NCI-H2196 treated with DMSO at 0.1 percent for 48 hours (cell line): Measurements from ENCODE around the gene ZNF324B.
"Not testable (repeated sequence)": the region's sequence is repeated elsewhere in the genome, so short reads cannot be mapped to it uniquely, and the experiment has no call there.

Experiments
- DNase-seq: peaks from one replicate; lab custom pipeline; 2025; ENCODE audit not compliant: unreplicated experiment; lab: John Stamatoyannopoulos, UW

The ZNF324B gene

DNA sequence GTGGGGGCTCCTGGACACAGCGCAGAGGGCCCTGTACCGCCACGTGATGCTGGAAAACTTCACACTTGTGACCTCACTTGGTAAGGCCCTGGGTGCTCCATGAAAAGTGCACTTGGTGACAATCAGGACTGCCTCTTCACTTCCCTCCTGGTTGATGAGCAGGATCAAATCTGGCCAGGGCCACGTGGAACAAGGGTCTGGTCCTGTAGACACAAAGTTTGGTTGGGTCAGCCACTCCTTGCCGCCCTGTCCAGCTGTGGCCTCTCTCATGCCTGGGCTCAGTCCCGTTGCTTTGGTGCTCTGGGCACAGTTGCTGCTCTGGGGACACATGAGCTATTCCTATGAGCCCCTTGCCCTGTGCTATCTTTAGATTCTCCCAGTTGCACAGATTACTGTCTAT, 2.3 kb downstream of the ZNF324B start:
- DNase-seq: no peak

DNA sequence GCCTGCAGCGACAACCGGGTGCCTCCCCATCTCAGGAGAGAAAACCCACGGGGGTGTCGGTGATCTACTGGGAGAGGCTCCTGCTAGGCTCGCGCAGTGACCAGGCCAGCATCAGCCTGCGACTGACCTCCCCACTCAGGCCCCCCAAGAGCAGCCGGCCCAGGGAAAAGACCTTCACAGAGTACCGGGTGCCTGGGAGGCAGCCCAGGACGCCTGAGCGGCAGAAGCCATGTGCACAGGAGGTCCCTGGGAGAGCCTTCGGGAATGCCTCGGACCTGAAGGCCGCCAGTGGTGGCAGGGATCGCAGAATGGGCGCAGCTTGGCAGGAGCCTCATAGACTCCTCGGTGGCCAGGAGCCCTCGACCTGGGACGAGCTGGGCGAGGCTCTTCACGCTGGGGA, 3.9 kb downstream of the ZNF324B start:
- no peak for DNase-seq

DNA sequence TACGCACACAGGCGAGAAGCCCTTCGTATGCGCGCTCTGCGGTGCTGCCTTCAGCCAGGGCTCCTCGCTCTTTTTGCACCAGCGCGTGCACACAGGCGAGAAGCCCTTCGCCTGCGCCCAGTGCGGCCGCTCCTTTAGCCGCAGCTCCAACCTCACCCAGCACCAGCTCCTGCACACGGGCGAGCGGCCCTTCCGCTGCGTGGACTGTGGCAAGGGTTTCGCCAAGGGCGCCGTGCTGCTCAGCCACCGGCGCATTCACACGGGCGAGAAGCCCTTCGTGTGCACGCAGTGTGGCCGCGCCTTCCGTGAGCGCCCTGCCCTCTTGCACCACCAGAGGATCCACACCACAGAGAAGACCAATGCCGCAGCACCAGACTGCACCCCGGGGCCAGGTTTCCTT, 4.7 kb downstream of the ZNF324B start:
- no peak for DNase-seq

DNA sequence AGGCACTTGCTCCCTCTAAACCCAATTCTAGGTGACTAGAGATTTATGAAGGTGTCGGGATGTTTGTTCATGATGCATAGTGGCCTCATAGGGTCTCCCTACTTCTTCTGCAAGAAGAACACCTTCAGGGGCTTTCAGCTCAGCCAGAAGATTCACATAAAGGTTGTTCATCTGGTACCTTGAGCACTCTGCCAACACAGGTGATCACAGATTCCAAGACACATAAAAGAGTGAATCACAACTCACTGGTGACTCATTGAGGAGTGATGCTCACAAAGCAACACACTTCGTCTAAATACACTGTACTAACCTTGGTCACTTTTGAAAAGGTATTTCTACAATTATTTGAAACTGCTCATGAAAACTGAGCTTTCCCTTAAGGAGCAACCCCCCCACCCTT, 8.6 kb downstream of the ZNF324B start:
- DNase-seq: no peak

DNA sequence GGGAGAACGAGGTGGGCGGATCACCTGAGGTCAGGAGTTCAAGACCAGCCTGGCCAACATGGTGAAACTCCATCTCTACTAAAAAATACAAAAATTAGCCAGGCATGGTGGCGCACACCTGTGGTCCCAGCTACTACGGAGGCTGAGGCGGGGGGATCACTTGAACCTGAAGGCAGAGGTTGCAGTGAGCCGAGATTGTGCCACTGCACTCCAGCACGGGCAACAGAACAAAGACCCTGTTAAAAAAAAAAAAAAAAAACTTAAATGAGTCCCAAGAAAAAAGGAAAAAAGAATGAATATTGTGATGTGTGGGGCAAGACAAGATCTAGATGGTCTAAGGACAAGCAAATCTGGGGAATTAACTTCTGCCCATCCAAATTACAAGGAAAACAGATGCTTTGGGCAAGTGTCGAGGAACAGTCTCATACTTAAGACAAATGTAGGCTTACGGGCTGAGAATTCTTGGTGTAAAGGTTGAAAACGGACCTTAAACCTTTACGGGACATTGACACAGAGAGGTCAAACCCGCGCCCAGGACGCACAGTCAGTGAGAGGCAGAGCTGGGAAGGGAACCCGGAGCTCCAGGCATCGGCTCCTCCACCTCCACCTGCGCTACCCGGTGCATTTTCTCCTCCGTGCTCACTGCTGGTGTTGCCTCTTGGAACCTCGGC, 14.8 kb downstream of the ZNF324B start:
- no peak for DNase-seq

DNA sequence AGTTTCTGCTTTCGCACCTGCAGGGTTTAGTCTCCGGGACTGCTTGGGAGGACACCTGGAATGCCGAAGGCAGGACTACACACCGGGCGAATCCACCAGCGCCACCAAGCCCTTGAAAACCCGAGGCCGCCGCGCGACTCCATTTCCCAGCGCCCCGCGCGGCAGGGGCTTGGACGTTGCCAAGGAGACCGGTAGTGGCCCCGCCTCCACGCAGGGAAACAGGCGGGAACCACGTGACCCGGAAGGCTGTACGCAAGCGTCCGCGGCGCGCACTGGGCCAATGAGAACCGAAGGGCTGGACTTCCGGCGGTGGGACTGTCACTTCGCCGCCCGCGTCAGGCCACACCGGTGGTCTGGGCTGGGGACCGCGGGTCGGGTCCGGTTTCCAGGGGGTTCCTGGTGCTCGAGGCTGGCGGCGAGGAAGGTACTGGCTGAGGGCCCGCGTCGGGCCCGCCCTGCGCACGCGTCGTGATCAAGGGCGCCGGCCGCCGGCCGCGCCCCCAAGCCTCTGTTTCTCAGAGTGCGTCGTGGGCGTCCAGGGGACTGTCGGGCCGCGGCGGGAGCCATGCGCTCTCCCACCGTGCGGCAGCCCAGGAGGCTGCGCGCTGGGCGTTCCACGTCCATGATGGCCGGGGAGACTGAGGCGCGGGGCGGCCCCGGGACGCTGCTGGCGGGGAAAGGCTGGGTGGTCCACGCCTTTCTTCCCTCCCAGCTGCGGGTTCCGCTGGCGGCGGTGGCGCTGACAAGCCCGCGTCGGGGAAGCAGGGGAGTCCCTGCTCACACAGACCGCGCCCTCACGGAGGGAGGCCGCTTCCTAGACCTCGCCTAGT, 15.6 kb downstream of the ZNF324B start, which contains the start of gene ZNF324:
TSS of gene ZNF324 (plus strand) at position 321 of the 830 bp plus-strand sequence. CDS start 2,106 bp downstream, outside the sequence.
- DNase-seq: peak; percentile 92

DNA sequence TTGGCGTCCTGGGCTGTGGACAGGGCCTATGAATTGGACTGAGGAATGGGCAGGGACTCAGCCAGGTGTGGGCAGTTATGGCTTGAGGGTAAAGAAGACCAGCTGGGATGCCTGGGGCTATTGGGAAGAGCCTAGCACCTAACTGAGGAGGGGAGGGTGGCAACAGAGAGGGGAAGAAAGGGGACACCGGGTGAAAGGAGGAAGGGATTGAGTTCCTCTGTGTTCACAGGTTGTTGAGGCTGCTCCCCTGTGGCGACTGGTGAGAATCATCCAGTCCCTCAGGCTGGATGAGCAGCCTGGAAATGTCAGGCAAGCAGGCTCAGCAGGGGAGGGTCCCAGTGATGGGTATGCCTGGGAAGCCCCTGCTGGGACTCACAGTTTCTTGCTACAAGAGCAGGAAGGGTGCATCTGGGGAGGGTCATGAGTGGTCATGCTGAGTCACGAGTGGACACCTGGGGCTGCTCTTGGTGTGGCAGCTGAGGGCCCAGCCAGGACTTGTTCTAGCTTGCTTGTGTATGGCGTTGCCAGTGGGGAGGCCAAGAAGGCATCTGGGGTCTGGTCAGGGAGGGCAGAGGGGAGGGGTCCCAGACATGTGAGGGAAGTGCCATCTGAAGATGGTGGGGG, 16.9 kb downstream of the ZNF324B start:
- no peak for DNase-seq

DNA sequence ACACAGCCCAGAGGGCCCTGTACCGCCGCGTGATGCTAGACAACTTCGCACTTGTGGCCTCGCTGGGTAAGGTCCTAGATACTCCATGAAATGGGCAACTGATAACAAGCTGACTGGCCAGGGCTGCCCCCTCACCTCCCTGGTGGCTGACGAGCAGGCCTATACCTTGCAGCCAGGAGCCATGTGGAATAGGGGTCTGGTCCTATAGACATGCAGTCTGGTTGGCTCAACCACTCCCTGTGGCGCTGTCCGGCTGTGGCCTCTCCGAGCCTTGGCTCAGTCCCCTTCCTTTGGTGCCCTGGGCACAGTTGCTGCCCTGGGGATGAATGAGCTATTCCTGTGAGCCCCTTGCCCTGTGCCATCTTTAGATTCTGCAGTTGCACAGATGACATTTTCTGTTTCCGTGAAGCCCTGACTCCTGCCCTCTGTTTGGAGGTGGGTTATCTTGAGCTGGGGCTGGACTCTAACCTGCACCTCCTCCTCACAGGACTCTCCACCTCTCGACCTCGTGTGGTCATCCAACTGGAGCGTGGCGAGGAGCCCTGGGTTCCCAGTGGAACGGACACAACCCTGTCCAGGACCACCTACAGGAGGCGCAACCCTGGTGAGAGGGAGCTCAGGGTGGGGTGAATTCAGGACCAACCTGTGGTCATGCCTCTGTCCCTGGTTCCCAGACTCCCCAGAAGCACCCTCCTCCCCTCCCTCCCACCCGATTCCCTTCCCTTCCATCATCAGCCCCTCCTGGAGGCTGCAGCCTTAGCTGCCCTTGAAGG, 18.0 kb downstream of the ZNF324B start:
- DNase-seq: no peak

DNA sequence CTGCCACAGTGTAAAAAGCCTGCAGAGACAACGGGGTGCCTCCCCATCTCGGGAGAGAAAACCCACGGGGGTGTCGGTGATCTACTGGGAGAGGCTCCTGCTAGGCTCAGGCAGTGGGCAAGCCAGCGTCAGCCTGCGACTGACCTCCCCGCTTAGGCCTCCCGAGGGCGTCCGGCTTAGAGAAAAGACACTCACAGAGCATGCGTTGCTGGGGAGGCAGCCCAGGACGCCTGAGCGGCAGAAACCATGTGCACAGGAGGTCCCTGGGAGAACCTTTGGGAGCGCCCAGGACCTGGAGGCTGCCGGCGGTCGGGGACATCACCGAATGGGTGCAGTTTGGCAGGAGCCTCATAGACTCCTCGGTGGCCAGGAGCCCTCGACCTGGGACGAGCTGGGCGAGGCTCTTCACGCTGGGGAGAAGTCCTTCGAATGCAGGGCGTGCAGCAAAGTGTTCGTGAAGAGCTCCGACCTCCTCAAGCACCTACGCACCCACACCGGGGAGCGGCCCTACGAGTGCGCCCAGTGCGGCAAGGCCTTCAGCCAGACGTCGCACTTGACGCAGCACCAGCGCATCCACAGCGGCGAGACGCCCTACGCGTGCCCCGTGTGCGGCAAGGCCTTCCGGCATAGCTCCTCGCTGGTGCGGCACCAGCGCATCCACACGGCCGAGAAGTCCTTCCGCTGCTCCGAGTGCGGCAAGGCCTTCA, 19.6 kb downstream of the ZNF324B start:
- DNase-seq: not testable (repeated sequence)

DNA sequence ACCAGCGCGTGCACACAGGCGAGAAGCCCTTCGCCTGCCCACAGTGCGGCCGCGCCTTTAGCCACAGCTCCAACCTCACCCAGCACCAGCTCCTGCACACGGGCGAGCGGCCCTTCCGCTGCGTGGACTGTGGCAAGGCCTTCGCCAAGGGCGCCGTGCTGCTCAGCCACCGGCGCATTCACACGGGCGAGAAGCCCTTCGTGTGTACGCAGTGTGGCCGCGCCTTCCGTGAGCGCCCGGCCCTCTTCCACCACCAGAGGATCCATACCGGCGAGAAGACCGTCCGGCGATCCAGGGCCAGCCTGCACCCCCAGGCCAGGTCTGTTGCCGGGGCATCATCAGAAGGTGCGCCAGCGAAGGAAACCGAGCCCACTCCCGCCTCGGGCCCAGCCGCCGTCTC, 20.3 kb downstream of the ZNF324B start:
- DNase-seq: no peak

DNA sequence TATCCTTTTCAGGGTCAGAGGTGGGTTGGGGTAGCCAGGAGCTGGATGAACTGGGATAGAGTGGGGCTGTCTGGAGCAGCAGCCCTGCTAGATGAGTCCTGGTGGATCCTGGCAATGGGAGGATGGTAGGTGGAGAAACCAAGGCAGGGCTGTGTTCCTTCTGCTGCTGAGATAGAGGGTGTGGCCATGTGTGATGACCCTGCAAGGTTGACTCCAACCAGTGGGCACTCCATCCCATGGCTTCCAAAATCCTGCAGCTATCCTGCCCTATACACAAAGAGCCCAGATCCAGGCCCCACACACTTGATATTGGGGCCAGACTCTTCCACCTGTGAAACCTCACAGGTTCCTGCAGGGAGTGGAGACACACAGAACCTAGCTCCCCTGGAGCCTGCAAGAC, 22.4 kb downstream of the ZNF324B start:
- DNase-seq: no peak

DNA sequence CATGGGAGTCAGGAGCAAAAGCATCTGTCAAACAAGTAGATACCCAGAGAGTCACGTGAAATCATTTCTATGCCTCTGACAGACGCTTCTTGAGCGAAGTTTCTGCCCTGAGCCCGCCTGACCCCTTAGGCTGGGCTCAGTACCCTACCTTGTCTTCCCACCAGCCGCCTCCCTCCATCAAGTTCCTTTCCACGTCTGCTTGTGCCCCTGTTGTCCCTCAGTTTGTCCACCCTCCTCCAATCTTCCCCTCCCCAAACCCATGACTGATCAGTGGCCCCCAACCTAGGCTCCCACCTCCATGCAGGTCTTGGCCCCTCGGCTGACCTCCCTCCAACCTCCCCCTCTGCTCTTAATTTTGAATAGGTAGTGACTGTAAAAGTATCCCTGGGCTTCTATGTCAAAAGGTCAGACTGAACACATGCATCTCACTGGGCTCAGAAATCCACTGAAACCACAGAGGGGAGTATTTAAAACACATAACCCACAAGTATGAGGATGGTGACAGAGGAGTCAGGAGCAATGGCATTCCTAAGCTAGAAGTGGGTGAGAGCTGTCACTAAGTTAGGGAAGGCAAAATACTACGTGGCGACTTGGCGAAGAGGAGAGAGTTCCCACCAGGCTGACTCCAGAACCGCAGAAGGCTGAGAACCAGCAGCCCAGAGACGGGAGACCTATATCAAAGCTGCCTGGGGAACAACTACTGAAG, 23.0 kb downstream of the ZNF324B start:
- DNase-seq: no peak

DNA sequence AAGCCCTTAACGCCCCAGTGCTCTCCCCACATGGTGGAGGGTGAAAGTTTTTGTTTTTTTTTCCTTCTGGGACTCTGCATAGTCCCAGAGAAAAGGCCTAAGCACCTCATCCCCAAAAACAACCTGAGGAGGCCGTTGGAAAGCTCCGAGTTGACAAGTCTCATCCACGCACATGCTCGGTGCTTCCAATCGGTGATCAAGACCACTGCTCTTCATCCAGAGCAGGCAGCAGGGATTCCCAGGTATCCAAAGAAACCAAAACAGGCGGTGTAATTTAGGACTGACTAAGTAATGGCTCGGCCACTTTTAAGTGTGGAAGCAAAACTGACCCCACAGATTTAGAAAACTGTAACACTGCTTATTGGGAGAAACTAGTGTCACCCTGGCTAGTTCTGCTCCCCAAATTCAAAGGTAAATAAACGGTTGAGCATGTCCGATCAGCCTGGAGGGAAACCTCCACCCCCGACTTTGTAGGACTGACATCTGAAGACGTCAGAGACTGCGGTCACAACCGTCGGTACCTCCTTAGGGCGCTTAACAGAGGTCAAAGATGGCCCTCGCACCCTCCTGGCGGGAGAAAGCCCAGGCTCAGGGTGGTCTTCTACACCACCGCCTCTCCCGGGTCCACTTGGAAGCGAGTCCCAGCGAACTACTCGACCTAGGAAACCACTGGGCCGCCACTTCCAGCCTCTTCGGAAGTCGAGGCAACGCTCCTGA, 23.7 kb downstream of the ZNF324B start:
- DNase-seq: no peak

DNA sequence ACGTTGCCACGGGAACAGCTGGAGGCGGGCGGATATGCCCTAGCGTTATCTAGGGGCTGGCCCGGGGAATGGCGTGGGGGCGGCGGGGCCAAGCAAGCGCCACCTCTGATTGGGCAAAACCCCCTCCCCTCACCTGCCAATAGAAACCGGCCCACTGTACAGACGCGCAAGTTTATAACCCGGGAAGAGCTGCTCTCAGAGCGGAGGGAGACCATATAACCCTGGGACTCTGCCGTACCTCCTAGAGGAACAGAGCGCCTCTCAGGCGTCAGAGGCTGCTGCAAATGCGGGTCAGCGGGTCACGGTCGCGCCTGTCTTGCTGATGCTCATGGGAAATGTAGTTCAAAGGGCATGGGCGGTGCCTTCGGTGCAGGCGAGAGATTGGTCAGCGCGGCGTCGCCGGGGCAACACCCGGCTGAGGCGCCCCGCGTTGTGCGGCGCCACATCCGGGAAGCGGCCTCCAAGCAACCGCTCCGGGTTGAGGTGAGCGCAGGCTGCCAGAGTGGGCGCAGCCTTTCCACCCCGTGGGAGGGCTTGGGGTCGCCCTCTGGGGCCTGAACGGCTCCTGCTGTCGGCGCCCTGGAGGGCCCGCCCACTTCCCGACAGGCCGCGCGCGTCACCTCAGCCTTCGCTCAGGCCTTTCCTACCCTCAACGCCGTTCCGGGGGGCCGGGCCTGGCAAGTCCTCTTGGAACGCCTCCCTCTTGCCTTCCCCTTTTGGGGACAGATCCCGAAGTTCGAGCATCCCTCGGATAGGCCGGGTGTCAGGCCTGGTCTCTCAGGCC, 24.5 kb downstream of the ZNF324B start, which contains the start of gene ZNF446:
TSS of gene ZNF446 (plus strand) at position 639 of the 784 bp plus-strand sequence. CDS start 867 bp downstream, outside the sequence.
- DNase-seq: peak; percentile 99

DNA sequence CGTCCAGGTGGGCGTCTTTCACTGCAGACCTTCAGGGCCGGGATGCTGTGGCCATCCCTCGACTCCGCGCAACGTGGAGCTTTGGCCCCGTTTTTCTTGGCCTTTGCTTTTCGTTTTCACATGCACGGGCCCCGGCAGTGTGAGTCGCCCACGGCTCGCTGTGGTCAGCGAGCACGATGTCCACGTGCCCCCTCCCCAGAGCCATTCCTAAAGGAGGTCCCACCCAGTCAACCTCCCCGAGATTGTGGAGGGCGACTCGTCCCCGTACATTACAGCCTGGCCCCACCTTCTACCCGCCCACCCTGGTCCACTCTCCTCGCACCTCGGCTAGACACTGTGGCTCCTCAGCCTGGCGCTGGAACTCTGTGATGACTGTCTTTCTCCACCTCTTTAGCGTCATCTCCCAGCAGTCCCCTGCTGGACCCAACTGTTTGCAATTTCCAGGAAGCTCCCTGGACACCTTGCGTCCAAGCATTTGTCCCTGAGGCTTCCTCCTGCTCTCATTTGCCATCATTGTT, 25.1 kb downstream of the ZNF324B start:
- peak; percentile 18 for DNase-seq

DNA sequence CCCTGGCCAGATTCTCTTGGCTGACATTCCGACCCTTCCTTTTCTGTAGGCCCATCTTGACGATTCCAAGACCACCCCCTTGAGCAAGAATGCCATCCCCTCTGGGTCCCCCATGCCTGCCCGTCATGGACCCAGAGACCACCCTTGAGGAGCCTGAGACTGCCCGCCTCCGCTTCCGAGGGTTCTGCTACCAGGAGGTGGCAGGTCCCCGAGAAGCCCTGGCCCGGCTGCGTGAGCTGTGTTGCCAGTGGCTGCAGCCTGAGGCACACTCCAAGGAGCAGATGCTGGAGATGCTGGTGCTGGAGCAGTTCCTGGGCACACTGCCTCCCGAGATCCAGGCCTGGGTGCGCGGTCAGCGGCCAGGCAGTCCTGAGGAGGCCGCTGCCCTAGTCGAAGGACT, 25.7 kb downstream of the ZNF324B start:
- DNase-seq: no peak

DNA sequence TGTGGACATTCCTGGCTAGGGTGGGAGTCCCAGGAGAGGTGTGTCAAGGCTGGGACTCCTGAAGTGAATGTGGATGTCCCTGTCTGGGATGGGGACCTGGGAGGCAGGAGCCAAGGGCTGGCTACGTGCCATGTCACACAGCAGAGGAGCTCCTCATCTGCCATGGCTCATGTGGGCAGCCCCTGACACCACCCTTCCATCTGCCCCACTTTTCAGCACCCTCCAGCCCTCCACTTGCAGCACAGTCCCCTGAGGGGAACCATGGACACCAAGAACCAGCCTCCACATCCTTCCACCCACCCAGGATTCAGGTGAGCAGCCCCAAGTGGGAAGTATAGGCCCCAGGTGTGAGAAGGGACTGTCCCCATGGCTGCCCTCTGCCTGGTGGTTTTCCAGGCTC, 26.4 kb downstream of the ZNF324B start:
- DNase-seq: no peak

DNA sequence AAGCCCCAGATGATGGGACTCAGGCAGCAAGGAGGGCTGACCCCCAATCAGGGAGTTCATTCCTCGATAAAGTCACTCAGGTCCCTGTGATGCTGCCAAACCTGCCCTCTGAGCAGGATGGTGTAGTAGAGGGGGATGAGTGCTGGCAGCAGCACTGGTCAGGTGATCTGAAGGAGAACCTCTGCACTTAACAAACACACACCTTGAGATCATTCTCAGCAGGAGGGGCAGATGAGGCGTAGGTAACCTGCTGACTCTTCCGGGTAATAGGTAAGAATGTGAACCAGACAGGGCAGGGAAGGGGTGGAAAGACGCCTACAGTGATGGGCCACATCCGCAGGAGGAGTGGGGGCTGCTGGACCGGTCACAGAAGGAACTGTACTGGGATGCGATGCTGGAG, 27.9 kb downstream of the ZNF324B start:
- DNase-seq: no peak
